Stimulated activated CD8-positive, alpha-beta memory T cell treated with anti-CD3 and anti-CD28 coated beads, Interleukin-4, amount 100 ng/mL, for 1 hour (primary cell): ENCODE measurements around the gene SLC25A11.
"Not testable (repeated sequence)": the region's sequence is repeated elsewhere in the genome, so short reads cannot be mapped to it uniquely, and the experiment has no call there.

Source experiments
- DNase-seq, 2 donors: peaks; one replicate each; pipeline ENCODE4 v3.0.0-alpha.2; 2020; ENCODE audit warnings: low read depth in 2 of 2, low spot score in 1 of 2

Gene SLC25A11

DNA sequence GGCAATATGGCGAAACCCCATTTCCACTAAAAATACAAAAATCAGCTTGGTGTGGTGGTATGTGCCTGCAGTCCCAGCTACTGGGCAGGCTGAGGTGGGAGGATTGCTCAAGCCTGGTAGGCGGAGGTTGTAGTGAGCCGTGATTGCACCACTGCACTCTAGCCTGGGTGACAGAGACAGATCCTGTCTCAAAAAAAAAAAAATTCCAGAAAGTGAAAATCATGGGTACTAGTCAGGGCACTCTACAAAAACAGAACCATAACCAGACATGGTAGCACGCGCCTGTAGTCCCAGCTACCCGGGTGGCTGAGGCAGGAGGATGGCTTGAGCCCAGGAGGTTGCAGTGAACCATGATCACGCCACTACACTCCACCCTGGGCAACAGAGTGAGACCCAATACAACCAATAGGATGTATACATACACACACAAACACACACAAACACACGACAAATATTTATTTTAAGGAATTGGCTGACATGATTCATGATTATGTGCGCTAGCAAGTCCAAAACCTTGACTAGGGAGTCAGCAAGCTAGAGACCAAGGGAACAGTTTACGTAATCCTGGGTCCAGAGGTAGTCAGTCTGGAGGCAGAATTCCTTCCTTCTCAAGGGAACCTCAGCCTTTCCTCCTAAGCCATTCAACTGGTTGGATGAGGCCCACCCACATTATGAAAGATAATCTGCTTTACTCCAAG is 19.3 kb downstream of the SLC25A11 start:
- DNase-seq = no peak

DNA sequence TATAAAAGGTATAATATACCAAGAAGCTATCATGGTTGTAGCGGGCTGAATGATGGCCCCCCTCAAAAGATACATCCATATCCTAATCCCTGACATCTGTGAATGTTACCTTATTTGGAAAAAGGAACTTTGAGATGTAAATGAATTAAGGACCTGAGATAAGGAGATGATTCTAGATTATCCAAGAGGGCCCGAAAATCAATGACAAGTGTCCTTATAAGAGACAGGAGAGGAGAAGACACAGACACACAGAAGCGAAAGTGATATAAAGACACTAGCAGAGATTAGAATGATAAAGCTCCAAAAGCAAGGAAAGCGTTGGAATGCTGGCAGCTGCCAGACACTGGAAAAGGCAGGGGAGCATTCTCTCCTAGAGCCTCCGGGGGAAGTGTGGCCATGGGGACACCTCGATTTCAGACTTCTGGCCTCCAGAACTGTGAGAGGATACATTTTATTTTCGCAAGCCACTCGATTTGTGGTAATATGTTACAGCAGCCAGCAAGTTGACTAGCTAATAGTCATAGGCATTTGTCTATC is 20.3 kb downstream of the SLC25A11 start:
- no peak for DNase-seq

DNA sequence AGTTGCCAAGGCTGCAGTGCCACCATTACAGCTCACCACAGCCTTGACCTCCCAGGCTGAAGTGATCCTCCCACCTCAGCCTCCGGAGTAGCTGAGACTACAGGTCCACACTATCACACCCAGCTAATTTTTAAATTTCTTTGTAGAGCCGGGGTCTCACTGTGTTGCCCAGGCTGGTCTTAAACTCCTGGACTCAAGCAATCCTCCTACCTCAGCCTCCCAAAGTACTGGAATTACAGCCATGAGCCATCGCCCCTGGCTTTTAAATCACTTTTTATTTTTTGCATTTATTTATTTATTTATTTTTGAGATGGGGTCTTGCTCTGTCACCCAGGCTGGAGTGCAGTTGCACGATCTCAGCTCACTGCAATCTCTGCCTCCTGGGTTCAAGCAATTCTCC is 25.3 kb downstream of the SLC25A11 start:
- DNase-seq = not testable (repeated sequence)

DNA sequence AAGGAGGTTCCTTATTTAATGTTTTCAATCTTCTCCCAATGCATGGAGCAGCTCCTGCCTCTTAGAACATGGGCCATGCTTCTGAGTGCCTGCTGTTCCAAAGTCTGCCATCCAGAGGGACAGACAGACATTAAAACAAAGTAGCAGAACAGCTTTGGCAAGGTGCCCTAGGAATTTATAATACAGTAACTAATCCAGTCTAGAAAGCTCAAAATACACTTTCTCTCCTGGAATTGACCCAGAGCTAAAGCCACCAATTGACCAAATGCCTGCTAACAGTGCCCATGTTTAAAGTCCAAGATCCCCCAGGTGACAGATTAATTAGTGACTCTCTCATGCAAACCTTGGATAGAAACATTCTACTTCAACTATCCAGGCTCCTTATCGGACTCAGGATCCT is 25.9 kb downstream of the SLC25A11 start:
- DNase-seq = no peak

DNA sequence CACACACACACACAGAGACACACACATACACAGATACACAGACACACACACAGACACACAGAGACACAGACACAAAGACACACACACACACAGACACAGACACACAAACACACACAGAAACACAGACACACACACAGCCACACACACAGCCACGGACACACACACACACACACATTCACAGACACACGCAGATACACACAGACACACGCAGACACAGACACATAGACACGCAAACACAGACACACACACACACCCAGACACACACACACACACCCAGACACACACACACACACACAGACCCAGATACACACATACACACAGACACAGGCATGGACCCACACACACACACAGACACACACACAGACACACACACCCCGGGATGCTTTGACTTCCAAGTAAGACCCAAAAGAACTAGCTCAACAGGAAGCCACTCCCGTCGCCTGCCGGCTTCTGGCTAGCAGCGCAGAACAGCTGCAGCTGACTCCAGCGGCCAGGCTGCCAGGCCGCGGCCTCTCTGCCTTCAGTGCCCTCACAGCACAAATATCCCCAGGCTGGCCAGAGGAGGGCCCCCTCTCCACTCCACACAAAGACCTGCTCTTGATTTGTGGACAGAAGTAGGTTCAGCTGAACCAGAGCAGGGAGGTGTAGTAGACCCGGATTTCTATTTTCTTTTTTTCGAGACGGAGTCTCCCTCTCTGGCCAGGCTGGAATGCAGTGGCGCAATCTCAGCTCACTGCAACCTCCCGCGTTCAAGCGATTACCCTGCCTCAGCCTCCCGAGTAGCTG is 30.9 kb downstream of the SLC25A11 start:
- peak in 1 of 2 donors; percentile 46 for DNase-seq

DNA sequence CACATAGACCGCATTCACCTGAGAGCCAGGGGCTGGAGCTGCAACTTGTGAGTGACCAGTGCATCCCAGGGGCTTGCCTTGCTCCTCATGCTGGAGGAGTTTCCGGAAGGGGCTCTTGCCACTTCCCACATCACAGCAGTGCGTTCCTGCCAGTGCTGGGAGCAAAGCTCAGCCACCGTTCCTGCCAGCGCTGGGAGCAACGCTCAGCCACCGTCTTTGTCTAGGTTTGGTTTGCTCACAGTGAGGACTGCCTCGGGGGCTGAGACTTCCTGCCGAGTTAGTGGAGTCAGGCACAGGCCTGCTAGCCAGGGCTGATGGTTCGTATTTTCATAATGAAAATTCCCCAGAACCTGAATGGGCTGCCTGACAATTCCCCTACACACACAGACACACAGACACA is 31.5 kb downstream of the SLC25A11 start:
- no peak for DNase-seq

DNA sequence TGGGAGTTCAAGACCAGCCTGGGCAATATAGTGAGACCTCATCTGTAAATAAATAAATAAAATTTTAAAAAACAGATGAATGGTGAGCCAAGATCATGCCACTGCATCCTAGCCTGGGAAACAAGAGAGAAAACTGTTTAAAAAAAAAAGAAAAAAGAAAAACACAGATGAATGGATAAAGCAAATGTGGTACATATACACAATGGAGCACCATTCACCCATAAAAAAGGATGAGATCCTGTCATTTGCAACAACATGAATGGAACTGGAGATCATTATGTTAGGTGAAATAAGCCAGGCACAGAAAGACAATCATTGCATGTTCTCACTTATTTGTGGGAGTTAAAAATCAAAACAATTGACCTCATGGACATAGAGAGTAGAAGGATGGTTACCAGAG is 33.2 kb downstream of the SLC25A11 start:
- not testable (repeated sequence) for DNase-seq

DNA sequence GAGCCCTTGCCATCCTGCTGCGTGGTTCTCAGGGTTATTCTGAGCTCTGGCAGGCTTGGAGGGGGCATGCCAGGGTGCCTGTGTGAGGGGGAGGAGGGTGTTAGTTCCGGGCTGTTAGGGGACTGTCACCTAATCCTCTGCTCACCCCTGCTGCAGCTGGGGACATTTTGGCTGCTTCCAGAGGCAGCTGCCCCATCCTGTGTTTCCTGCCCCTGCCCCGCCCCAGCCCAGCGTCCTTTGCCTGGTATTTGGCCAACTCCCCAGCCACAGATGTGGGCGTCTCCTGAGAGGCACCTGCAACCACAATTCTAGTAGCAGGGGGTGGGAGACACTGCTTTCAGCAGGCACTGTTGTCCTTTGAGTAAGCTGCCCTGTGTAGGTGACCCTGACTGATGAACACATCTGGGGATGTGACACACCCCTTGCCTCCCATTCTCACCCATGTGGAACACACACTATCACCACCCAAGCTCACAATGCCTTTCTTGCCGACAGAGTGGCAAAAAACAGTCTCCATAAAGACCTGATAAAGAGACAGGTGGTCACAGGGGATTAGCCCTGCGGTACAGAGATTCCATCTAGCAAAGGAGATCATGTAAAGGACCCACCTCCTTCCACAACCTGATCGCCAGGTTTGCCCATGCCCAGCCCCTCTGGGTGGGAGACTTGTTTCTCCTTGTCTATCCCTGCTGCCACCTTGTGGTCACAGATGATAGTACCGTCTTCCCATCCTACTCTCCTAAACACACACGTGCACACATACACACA is 36.6 kb downstream of the SLC25A11 start, which contains the start of gene CHRNE:
CHRNE (minus strand) TSS at position 48 of the 768 bp plus-strand sequence; CDS start at position 13, 35 bp downstream.
- DNase-seq = peak in 1 of 2 donors; percentile 57

DNA sequence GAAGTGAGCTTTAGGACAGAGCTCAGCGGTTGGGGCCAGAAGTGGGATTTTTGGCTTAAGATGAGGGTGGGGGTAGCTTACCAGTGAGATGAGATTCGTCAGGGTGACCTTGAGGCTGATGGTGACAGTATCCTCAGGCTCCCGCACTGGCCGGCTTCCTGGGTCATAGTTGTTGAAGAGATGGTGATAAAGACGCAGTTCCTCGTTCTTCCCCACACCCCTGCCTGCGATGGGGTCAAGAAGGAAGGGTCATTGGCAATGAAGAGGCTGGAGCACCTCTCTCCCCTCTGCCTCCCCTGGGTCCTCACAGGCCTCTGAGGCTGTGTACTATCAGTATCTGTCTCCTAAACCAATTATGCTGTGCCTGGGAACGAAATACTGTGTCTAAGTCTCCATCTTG is 37.3 kb downstream of the SLC25A11 start:
- DNase-seq = no peak

DNA sequence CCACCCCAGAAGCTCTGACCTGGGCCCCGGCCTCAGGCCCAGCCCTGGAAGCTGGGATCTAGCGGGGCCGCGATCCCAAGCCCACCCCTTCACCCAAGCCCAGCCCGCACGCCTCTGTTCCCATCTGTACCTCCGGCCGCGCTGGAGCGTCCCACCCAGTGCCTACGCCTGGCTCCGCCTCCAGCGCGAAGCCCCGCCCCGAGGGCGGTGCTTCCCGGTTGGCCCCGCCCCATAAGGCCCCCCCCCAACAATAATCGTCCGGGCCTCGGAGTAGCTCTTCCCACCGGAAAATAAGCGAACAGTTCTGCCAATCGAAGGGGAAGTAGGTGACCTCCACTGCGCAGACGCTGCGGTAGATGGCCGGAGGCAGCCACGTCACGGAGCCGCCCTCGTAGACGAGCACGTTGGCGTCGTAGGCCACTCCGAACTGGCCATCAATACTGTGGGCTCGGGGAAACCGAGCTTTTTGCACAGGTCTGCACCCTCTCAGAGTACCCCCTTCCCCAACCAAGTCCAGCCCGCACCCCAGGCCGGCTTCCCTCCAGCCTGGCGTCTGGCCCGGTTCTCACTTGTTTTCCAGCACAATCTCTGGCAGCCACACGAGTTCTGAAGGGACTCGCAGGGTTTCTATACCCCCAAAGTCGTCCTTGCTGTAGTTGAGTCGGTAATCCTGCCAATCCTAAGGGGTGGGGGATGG is 38.0 kb downstream of the SLC25A11 start:
- no peak for DNase-seq

DNA sequence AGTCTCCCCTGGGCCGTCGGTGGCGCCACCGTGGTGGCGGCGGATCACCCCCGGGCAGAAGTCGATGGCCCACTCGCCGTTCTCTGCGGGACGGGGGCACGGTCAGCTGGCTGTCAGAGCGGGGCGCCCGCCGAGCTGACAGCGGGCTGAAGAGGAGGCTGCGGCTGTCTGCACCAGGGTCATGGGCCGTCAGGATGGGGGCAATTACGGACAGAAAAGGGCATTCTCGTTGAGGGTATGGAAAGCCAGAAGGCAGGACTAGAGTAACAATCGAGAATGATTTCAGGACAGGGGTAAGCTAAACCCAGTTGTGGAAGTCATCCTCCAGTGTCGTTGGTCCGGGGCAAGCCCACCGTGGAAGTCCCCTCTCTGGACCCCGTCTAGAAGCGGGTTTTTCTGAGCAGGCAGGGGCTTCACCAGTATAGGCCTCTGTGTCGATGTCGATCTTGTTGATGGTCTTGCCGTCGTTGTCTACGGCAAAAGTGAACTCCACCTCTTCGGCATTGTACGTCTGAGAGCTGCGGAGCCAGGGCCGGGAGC is 38.7 kb downstream of the SLC25A11 start:
- no peak for DNase-seq

DNA sequence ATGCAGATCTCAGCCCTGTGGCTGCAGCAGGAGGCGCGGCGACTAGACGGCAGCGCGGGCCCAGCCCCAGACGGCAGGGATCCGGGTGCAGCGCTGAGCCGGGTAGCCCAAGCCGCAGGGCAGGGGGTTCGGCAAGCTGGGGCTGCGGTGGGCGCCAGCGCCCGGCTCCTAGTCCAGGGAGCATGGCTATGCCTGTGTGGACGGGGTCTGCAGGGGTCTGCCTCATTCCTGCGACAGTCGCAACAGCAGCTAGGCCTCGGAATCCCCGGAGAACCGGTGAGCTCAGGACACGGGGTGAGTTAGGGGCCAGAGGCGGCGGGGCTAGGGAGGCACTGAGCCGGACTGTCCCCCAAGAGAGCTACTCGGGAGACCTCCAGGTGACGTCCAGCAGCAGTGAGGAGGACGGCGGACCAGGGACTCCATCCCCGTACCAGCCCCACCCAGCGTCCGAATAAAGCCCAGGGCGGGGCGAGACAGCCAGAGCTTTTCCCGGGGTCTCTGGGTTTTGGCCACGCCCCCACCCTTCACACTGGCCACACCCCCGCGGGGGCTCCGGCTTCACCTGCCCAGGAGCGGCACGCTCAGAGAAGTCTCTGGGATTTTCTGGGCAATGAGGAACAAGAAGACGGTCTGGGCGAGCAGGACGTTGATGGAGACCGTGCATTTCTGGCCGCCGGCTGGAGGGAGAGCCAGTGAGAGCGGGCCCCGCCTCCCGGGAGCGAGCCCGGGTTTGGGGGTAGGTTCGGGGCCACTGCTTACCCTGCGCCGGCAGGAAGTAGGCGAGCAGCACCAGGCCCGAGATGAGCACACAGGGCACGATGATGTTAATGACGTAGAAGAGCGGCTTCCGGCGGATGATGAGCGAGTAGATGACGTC is 39.4 kb downstream of the SLC25A11 start:
- DNase-seq = no peak

DNA sequence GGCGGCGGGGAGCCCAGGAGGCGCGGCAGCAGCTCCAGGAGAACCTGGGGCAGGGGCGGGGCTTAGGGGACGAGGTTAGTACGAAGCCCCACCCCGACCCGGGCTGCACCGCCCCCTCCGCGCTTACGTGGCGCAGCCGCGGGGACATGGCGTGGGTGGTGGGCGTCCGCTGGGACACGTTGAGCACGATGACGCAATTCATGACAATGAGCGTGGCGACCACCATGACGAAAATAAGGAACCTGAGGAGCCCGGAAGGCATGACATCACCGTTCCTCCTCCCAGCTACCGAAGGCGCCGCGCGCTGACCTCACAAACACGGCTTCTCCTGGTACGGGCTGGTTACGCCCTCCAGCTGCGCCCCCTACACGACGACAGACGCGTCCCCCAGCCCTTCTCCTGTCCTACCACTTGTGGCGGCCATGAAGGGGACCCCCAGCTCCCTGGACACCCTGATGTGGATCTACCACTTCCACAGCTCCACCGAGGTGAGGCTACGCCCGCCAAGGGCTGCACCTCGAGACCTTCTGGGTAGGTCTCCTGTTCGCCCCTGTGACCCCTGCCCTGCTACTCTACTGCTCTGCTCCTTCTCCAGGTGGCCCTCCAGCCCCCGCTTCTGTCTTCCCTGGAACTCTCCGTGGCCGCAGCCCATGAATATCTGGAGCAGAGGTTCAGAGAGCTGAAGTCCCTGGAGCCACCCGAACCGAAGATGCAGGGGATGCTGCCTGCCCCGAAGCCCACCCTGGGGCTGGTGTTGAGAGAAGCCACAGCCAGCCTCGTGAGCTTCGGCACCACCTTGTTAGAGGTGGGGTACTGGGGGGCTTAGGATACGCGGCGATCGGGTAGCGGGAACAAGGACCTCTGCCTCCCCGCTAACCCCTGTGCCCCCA is 40.3 kb downstream of the SLC25A11 start, which contains the start of gene C17orf107:
C17orf107 (plus strand) TSS at position 196 of the 890 bp plus-strand sequence; CDS start at position 423, 227 bp downstream.
- peak; percentile 83 to 89 for DNase-seq

DNA sequence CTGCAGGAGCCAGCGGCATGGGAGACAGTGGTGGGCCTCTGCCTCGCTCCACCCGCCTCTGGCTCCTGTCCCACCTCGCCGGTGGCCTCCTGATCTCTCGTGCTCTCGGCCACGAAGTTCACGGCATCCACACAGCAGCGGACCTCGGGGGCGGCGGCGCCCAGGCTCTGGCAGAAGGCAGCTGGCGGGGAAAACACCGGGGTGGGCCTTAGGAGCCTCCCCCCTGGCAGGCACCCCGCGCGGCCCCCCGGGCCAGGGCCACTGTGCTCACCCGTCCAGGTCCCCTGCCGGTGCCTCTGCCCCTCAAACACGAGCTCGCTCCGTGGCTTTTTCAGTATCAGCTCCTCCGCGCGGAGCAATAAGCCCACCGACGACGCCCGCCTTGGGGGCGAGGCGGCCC is 40.9 kb downstream of the SLC25A11 start:
- no peak for DNase-seq

DNA sequence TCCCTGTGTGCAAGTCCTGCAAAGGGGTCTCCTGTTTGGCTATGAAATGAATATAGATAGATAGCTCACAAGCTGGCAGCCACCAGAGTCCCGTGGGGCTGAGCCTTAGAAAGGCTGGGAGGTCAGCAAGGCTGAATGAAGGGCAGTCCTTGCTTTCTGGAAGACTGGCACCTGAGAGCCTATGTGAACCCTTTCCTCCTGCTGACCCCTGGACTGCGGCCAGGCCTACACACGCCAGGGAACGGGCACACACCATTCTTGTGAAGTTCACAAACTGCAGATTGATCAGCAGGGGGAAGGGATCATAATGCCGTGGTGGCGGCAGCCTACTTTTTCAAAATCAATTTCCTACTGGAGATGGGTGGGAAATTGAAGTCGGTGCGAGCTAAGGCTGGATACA is 41.5 kb downstream of the SLC25A11 start:
- no peak for DNase-seq

DNA sequence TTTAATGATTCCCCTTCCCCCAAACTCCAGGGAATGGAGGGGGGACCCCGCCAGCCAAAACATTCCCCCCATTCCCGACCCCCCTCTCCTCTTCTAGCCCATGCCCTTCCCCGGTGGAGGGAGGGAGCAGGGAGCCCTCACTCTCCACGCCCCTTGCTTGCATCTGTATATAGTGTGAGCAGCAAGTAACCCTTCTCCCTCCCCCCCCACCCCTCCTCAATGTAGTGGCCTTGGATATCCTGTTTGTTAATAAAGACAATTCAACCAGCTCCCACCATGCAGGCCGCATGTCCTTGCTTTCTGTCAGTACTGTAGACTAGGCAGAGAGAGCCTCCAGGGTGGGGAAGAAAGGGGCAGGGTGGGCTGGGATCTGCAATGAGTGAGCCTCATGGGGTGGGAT is 42.1 kb downstream of the SLC25A11 start:
- no peak for DNase-seq

DNA sequence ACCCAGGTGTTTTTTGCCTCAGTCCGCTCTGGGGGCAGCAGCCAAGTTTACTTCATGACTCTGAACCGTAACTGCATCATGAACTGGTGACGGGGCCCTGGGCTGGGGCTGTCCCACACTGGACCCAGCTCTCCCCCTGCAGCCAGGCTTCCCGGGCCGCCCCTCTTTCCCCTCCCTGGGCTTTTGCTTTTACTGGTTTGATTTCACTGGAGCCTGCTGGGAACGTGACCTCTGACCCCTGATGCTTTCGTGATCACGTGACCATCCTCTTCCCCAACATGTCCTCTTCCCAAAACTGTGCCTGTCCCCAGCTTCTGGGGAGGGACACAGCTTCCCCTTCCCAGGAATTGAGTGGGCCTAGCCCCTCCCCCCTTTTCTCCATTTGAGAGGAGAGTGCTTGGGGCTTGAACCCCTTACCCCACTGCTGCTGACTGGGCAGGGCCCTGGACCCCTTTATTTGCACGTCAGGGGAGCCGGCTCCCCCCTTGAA is 42.6 kb downstream of the SLC25A11 start:
- no peak for DNase-seq
